Measurements from ENCODE around the gene TUBB2B. TPM values are rescaled to one million over a fixed set of nuclear protein-coding genes. Genes with fewer than 3 reads are reported as not detected.

Gene TUBB2B
- total and polyA plus RNA-seq, 9 of the 15 experiments (the other 6 are each of a cell fraction or from before 2014, with no cell fraction given): 0.11 to 9.7 (median 4.6) TPM

DNA sequence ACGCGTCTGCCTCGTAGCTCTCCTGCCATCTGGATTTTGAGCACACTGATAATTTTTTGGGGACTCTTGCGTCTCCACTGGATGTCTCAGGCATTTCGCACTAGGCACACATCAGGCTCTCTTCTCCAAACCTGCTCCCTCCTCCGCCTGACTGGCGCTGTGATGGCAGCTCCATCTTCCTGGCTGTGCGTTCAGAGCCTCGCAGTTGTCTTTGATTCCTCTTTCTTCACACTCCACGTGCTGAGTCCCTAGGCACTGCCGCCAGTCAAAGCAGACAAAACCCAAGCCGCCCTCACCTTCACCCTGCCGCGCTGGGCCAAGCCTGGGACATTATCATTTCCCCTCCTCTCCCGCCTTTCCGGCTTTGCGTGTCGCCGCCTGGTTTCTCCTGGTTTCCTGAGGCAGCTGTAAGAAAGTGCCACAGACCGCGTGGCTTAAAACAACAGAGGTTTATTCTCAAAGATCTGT lies 32.1 kb upstream of the TUBB2B start (continued):
- TF ChIP-seq PPARD (CRISPR knock-in tag; IDR thresholded peaks at IDR 0.05) (no peak), RUNX1 (IDR thresholded peaks at IDR 0.05; ENCODE audit: low read depth) (no peak), SMARCA5 (IDR thresholded peaks at IDR 0.05) (no peak), CCAR2 (IDR thresholded peaks at IDR 0.05; ENCODE audit: low read depth, low read length) (no peak), ZBTB7A (IDR thresholded peaks at IDR 0.05; ENCODE audit: borderline replicate concordance, control insufficient read depth, low read depth, low read length) (no peak), NONO (IDR thresholded peaks at IDR 0.05; ENCODE audit: low read depth in 2 of 2, low read length in 1 of 2) (no peak), HNRNPUL1 (IDR thresholded peaks at IDR 0.05; ENCODE audit: low read length) (no peak), GTF2A2 (tag; IDR thresholded peaks at IDR 0.05) (no peak), TCF7 (IDR thresholded peaks at IDR 0.05; ENCODE audit: borderline replicate concordance) (no peak), ZNF347 (CRISPR knock-in tag; IDR thresholded peaks at IDR 0.05; ENCODE audit: low read depth) (no peak), POLR2A (conservative IDR thresholded peaks at IDR 0.05) (no peak), ATF1 (CRISPR knock-in tag; IDR thresholded peaks at IDR 0.05) (no peak), ATF1 (tag; IDR thresholded peaks at IDR 0.05) (no peak), POLR2AphosphoS2 (IDR thresholded peaks at IDR 0.05; ENCODE audit: low read length) (no peak), PHTF2 (CRISPR knock-in tag; IDR thresholded peaks at IDR 0.05) (no peak), C11orf30 (IDR thresholded peaks at IDR 0.05; ENCODE audit: low read depth) (no peak), ATF7 (IDR thresholded peaks at IDR 0.05) (no peak), MTA2 (IDR thresholded peaks at IDR 0.05; ENCODE audit: low read depth) (no peak), KLF13 (tag; IDR thresholded peaks at IDR 0.05; ENCODE audit: borderline replicate concordance, low read depth) (no peak), WHSC1 (IDR thresholded peaks at IDR 0.05; ENCODE audit: low read length) (no peak), EWSR1 (IDR thresholded peaks at IDR 0.05; ENCODE audit: borderline replicate concordance, low read depth, partially characterized antibody) (no peak), TAF15 (IDR thresholded peaks at IDR 0.05; ENCODE audit: low read depth, low read length) (no peak), PHF8 (IDR thresholded peaks at IDR 0.05; ENCODE audit: borderline replicate concordance, low read length) (no peak)
- TF ChIP-seq, protein P1, sequence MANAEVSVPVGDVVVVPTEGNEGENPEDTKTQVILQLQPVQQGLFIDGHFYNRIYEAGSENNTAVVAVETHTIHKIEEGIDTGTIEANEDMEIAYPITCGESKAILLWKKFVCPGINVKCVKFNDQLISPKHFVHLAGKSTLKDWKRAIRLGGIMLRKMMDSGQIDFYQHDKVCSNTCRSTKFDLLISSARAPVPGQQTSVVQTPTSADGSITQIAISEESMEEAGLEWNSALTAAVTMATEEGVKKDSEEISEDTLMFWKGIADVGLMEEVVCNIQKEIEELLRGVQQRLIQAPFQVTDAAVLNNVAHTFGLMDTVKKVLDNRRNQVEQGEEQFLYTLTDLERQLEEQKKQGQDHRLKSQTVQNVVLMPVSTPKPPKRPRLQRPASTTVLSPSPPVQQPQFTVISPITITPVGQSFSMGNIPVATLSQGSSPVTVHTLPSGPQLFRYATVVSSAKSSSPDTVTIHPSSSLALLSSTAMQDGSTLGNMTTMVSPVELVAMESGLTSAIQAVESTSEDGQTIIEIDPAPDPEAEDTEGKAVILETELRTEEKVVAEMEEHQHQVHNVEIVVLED (CRISPR knock-in tag; IDR thresholded peaks at IDR 0.05): no peak
- TF ChIP-seq, protein P2, sequence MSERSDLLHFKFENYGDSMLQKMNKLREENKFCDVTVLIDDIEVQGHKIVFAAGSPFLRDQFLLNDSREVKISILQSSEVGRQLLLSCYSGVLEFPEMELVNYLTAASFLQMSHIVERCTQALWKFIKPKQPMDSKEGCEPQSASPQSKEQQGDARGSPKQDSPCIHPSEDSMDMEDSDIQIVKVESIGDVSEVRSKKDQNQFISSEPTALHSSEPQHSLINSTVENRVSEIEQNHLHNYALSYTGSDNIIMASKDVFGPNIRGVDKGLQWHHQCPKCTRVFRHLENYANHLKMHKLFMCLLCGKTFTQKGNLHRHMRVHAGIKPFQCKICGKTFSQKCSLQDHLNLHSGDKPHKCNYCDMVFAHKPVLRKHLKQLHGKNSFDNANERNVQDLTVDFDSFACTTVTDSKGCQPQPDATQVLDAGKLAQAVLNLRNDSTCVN (CRISPR knock-in tag; IDR thresholded peaks at IDR 0.05): no peak
- TF ChIP-seq, protein P3, sequence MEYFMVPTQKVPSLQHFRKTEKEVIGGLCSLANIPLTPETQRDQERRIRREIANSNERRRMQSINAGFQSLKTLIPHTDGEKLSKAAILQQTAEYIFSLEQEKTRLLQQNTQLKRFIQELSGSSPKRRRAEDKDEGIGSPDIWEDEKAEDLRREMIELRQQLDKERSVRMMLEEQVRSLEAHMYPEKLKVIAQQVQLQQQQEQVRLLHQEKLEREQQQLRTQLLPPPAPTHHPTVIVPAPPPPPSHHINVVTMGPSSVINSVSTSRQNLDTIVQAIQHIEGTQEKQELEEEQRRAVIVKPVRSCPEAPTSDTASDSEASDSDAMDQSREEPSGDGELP (CRISPR knock-in tag; IDR thresholded peaks at IDR 0.05; ENCODE audit: borderline replicate concordance): peak; percentile 47
- TF ChIP-seq, protein P4, sequence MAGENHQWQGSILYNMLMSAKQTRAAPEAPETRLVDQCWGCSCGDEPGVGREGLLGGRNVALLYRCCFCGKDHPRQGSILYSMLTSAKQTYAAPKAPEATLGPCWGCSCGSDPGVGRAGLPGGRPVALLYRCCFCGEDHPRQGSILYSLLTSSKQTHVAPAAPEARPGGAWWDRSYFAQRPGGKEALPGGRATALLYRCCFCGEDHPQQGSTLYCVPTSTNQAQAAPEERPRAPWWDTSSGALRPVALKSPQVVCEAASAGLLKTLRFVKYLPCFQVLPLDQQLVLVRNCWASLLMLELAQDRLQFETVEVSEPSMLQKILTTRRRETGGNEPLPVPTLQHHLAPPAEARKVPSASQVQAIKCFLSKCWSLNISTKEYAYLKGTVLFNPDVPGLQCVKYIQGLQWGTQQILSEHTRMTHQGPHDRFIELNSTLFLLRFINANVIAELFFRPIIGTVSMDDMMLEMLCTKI (IDR thresholded peaks at IDR 0.05; ENCODE audit: partially characterized antibody): no peak
